ENCODE data around the gene LIM2. TPM values are rescaled to one million over a fixed set of nuclear protein-coding genes. Genes with fewer than 3 reads are reported as not detected.

Gene LIM2
- total and polyA plus RNA-seq, 9 of the 15 experiments (the other 6 are each of a cell fraction or from before 2014, with no cell fraction given): 0.07 to 0.45 (median 0.18) TPM; not detected in 4

DNA sequence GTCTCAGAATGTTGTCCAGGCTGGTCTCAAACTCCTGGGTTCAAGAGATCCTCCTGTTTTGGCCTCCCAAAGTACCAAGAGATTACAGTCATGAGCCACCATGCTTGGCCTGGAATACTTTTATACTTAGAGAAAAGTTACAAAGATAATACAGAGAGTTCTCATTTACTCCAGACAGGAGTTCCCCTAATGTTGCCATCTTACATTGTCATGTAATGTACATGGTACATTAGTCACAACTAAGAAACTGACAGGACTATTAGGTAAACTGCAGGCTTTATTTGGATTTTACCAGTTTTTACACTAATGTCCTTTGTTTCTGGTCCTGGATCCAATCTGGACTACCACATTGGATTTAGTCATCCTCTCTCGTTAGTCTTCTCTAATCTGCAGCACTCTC lies 4.9 kb upstream of the LIM2 start:
- Histone ChIP-seq H3K4me2 (ENCODE audit: insufficient read depth, low read length) (no peak overlapping the region), H3K27me3 (ENCODE audit: control insufficient read depth in 2 of 2, insufficient read depth in 2 of 2, low read length in 2 of 2) (no peaks in the 10 kb centered on the region), H3K79me2 (ENCODE audit: control insufficient read depth, insufficient read depth, low read length) (peaks cover 18% of the 10 kb centered on the region; the same call in 2 of the 3 replicates), H2AFZ (ENCODE audit: low read depth, low read length) (peak overlapping the region; percentile 57), H3K36me3 (ENCODE audit: control insufficient read depth, insufficient read depth, low read length) (no peaks in the 10 kb centered on the region), H3K9me3 (replicated peaks; ENCODE audit: control insufficient read depth, insufficient read depth, low read depth, low read length) (no peaks in the 10 kb centered on the region), H3K4me1 (replicated peaks in 1 of 2; ENCODE audit: control insufficient read depth in 2 of 2, insufficient read depth in 2 of 2, low read length in 2 of 2) (peaks cover 28 to 42% of the 10 kb centered on the region in 2 experiments; a peak in 4 of 5 replicates), H3K27ac (ENCODE audit: extremely low read depth, low read depth, low read length) (peak overlapping the region; percentile 82; the same call in 2 of the 3 replicates), H4K20me1 (replicated peaks; ENCODE audit: control insufficient read depth, insufficient read depth, low read length) (no peaks in the 10 kb centered on the region), H3K9me1 (ENCODE audit: control insufficient read depth, insufficient read depth, low read length) (no peaks in the 10 kb centered on the region), H3K4me3 (no peak overlapping the region), H3K9ac (ENCODE audit: insufficient read depth in 1 of 2, low read depth in 2 of 2, low read length in 2 of 2) (peak overlapping the region in 1 of 2 experiments; percentile 24; a peak in 1 of 4 replicates)
- DNase-seq (ENCODE audit: extremely low read depth in 1 of 4, low spot score in 3 of 4) (no peak), FAIRE-seq (no peak), ATAC-seq (no peak)
- WGBS (ENCODE audit: insufficient coverage, low coverage, missing lambda C conversion rate): 17% methylated on average over 1 of the region's 1 CpG
- ChIA-PET CTCF (ENCODE audit: low intra/inter-chr PET ratio) (no interaction called here), POLR2A (interaction anchor here (0.6 to 1.1 kb wide), 6 partner anchors 11 to 416 kb away, joined by 3 to 6 read pairs (median 3); partner anchors contain the start of gene NKG7)
- no TSS peak for BruUV-seq (replicated peaks)
- in situ Hi-C loops (cut with MboI): no loop called here
- intact Hi-C loops (cut with micrococcal nuclease): loop anchor here (5.0 kb wide), 1 partner anchor 40 kb away; no protein-coding TSS in a partner anchor
- TF ChIP-seq, protein P1, sequence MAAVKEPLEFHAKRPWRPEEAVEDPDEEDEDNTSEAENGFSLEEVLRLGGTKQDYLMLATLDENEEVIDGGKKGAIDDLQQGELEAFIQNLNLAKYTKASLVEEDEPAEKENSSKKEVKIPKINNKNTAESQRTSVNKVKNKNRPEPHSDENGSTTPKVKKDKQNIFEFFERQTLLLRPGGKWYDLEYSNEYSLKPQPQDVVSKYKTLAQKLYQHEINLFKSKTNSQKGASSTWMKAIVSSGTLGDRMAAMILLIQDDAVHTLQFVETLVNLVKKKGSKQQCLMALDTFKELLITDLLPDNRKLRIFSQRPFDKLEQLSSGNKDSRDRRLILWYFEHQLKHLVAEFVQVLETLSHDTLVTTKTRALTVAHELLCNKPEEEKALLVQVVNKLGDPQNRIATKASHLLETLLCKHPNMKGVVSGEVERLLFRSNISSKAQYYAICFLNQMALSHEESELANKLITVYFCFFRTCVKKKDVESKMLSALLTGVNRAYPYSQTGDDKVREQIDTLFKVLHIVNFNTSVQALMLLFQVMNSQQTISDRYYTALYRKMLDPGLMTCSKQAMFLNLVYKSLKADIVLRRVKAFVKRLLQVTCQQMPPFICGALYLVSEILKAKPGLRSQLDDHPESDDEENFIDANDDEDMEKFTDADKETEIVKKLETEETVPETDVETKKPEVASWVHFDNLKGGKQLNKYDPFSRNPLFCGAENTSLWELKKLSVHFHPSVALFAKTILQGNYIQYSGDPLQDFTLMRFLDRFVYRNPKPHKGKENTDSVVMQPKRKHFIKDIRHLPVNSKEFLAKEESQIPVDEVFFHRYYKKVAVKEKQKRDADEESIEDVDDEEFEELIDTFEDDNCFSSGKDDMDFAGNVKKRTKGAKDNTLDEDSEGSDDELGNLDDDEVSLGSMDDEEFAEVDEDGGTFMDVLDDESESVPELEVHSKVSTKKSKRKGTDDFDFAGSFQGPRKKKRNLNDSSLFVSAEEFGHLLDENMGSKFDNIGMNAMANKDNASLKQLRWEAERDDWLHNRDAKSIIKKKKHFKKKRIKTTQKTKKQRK (IDR thresholded peaks at IDR 0.05; ENCODE audit: borderline replicate concordance, low read depth, low read length): no peak
- TF ChIP-seq RFX1 (IDR thresholded peaks at IDR 0.05) (no peak), FOSL1 (tag; conservative IDR thresholded peaks at IDR 0.05) (0 out of 2 replicates have a peak, but pooled peaks have one; percentile 1), ZNF175 (CRISPR knock-in tag; IDR thresholded peaks at IDR 0.05; ENCODE audit: low read depth) (no peak)
- TF ChIP-seq, protein P2, sequence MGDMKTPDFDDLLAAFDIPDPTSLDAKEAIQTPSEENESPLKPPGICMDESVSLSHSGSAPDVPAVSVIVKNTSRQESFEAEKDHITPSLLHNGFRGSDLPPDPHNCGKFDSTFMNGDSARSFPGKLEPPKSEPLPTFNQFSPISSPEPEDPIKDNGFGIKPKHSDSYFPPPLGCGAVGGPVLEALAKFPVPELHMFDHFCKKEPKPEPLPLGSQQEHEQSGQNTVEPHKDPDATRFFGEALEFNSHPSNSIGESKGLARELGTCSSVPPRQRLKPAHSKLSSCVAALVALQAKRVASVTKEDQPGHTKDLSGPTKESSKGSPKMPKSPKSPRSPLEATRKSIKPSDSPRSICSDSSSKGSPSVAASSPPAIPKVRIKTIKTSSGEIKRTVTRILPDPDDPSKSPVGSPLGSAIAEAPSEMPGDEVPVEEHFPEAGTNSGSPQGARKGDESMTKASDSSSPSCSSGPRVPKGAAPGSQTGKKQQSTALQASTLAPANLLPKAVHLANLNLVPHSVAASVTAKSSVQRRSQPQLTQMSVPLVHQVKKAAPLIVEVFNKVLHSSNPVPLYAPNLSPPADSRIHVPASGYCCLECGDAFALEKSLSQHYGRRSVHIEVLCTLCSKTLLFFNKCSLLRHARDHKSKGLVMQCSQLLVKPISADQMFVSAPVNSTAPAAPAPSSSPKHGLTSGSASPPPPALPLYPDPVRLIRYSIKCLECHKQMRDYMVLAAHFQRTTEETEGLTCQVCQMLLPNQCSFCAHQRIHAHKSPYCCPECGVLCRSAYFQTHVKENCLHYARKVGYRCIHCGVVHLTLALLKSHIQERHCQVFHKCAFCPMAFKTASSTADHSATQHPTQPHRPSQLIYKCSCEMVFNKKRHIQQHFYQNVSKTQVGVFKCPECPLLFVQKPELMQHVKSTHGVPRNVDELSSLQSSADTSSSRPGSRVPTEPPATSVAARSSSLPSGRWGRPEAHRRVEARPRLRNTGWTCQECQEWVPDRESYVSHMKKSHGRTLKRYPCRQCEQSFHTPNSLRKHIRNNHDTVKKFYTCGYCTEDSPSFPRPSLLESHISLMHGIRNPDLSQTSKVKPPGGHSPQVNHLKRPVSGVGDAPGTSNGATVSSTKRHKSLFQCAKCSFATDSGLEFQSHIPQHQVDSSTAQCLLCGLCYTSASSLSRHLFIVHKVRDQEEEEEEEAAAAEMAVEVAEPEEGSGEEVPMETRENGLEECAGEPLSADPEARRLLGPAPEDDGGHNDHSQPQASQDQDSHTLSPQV (IDR thresholded peaks at IDR 0.05): 0 out of 2 replicates have a peak, but pooled peaks have one; percentile 38
- TF ChIP-seq, protein P3, sequence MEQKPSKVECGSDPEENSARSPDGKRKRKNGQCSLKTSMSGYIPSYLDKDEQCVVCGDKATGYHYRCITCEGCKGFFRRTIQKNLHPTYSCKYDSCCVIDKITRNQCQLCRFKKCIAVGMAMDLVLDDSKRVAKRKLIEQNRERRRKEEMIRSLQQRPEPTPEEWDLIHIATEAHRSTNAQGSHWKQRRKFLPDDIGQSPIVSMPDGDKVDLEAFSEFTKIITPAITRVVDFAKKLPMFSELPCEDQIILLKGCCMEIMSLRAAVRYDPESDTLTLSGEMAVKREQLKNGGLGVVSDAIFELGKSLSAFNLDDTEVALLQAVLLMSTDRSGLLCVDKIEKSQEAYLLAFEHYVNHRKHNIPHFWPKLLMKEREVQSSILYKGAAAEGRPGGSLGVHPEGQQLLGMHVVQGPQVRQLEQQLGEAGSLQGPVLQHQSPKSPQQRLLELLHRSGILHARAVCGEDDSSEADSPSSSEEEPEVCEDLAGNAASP (IDR thresholded peaks at IDR 0.05): no peak
